Measurements from ENCODE around the gene ZNF518B.

GRCh38 chr4:10457255-10457801 is at the start of gene ZNF518B:
- TF ChIP-seq CTCF (IDR thresholded peaks at IDR 0.05 in 4 of 5, conservative IDR thresholded peaks at IDR 0.05 in 1 of 5) (no peak), POLR2A (IDR thresholded peaks at IDR 0.05) (peak; percentile 51 to 53)

All from gastrocnemius medialis (tissue), 4 donors.